Mesodermal cell (in vitro differentiated cells): ENCODE measurements around the gene CSTPP1. TPM values are rescaled to one million over a fixed set of nuclear protein-coding genes. Genes with fewer than 3 reads are reported as not detected.

Experiments used
- H3K27ac ChIP-seq: 2 replicates; pipeline ENCODE4 v1.7.0; 2013; ENCODE audit warnings: mild to moderate bottlenecking, low read depth, low read length, moderate library complexity; ENCODE audit not compliant: severe bottlenecking
- H3K36me3 ChIP-seq: 2 replicates; pipeline ENCODE4 v1.7.1; 2013; ENCODE audit warnings: mild to moderate bottlenecking, low read length, moderate library complexity; ENCODE audit not compliant: control insufficient read depth, insufficient read depth
- H3K4me1 ChIP-seq: one replicate; pipeline ENCODE4 v1.7.1; 2013; ENCODE audit warnings: mild to moderate bottlenecking, low read length; ENCODE audit not compliant: insufficient read depth, control insufficient read depth, poor library complexity, severe bottlenecking
- H3K4me3 ChIP-seq: 2 replicates; pipeline ENCODE4 v1.7.0; 2013; ENCODE audit warnings: low read length, control low read depth, mild to moderate bottlenecking; ENCODE audit not compliant: insufficient read depth, poor library complexity, severe bottlenecking; ENCODE audit errors: extremely low read depth
- H3K9me3 ChIP-seq: 2 replicates; pipeline ENCODE4 v1.7.1; 2013; ENCODE audit warnings: mild to moderate bottlenecking, low read length, moderate library complexity; ENCODE audit not compliant: control insufficient read depth
- WGBS, 2 experiments: methylation state at CpG; one replicate each; pipeline ENCODE4 v1.1.5; 2013; ENCODE audit warnings: missing lambda C conversion rate in 2 of 2; ENCODE audit not compliant: insufficient coverage in 2 of 2; 5-methylcytosine and 5-hydroxymethylcytosine counted together
- polyA plus RNA-seq, 2 experiments: library from polyadenylated mRNA; stranded (reverse); fragments of 50-300 nt; gene quantifications; one replicate each; pipeline ENCODE4 v1.2.3, GENCODE V29; 2013

The CSTPP1 gene
- polyA plus RNA-seq (2013, experiment 1 of 2): 51.4 TPM
- 43.1 TPM for polyA plus RNA-seq (2013, experiment 2 of 2)

GRCh38 chr11:46936138-46937110 lies at the start of gene CSTPP1:
TSS of gene CSTPP1 (plus strand) at chr11:46936761. CDS start at chr11:46936806, 45 bp downstream.
- Histone ChIP-seq H3K4me1 (no peaks in the 10 kb centered on the region), H3K9me3 (no peaks in the 10 kb centered on the region), H3K36me3 (peaks cover 5% of the 10 kb centered on the region), H3K4me3 (peak within 1 kb of the TSS; percentile 55), H3K27ac (no peak within 1 kb of the TSS)
- 20 to 21% methylated on average over 30 of the region's 41 CpGs for WGBS, 2 experiments

GRCh38 chr11:46888636-46889035 lies 47.9 kb upstream of the CSTPP1 start:
- Histone ChIP-seq H3K4me3 (no peak overlapping the region), H3K9me3 (no peaks in the 10 kb centered on the region), H3K27ac (no peak overlapping the region), H3K36me3 (peaks cover 75% of the 10 kb centered on the region), H3K4me1 (no peaks in the 10 kb centered on the region)
- WGBS, 2 experiments: 100% methylated on average over 2 of the region's 5 CpGs

GRCh38 chr11:46889251-46889650 lies 47.3 kb upstream of the CSTPP1 start:
- Histone ChIP-seq H3K4me3 (no peak overlapping the region), H3K9me3 (no peaks in the 10 kb centered on the region), H3K27ac (no peak overlapping the region), H3K4me1 (no peaks in the 10 kb centered on the region), H3K36me3 (peaks cover 74% of the 10 kb centered on the region)
- 93 to 94% methylated on average over 7 of the region's 7 CpGs for WGBS, 2 experiments

GRCh38 chr11:46889689-46890475 lies 46.7 kb upstream of the CSTPP1 start:
- H3K36me3 ChIP-seq: peaks cover 80% of the 10 kb centered on the region
- WGBS, 2 experiments: 75 to 77% methylated on average over 20 to 22 of the region's 23 CpGs
- no peaks in the 10 kb centered on the region for H3K9me3 ChIP-seq

GRCh38 chr11:46890665-46891064 lies 45.9 kb upstream of the CSTPP1 start:
- no peak overlapping the region for H3K4me3 ChIP-seq
- H3K4me1 ChIP-seq: no peaks in the 10 kb centered on the region
- H3K27ac ChIP-seq: no peak overlapping the region
- peaks cover 80% of the 10 kb centered on the region for H3K36me3 ChIP-seq
- H3K9me3 ChIP-seq: no peaks in the 10 kb centered on the region
- WGBS, 2 experiments: 100% methylated on average over 1 of the region's 2 CpGs; no CpG with 5 or more reads in 1 of the 2 experiments

More at GRCh38 chr11:46889689-46890475, 46.7 kb upstream of the CSTPP1 start:
- no peaks in the 10 kb centered on the region for H3K4me1 ChIP-seq
- no peak overlapping the region for H3K4me3 ChIP-seq
- no peak overlapping the region for H3K27ac ChIP-seq

- Histone ChIP-seq H3K4me1 (no peaks in the 10 kb centered on the region), H3K27ac (no peak overlapping the region), H3K9me3 (no peaks in the 10 kb centered on the region), H3K4me3 (no peak overlapping the region), H3K36me3 (peaks cover 78% of the 10 kb centered on the region)
- no CpG with 5 or more reads among the region's 2 CpGs for WGBS, 2 experiments
Observed at GRCh38 chr11:46892109-46892508, 44.5 kb upstream of the CSTPP1 start.

- H3K4me3 ChIP-seq: no peak overlapping the region
- no peaks in the 10 kb centered on the region for H3K4me1 ChIP-seq
- H3K9me3 ChIP-seq: no peaks in the 10 kb centered on the region
- H3K36me3 ChIP-seq: peaks cover 73% of the 10 kb centered on the region
- no peak overlapping the region for H3K27ac ChIP-seq
- WGBS, 2 experiments: 97 to 98% methylated on average over 7 to 9 of the region's 9 CpGs
Observed at GRCh38 chr11:46892838-46893237, 43.7 kb upstream of the CSTPP1 start.

- Histone ChIP-seq H3K27ac (no peak overlapping the region), H3K9me3 (peaks cover 4% of the 10 kb centered on the region), H3K4me3 (no peak overlapping the region), H3K4me1 (peaks cover under 1% of the 10 kb centered on the region), H3K36me3 (peaks cover 75% of the 10 kb centered on the region)
- 95 to 96% methylated on average over 16 of the region's 16 CpGs for WGBS, 2 experiments
Observed at GRCh38 chr11:46894506-46894905, 42.1 kb upstream of the CSTPP1 start.

- Histone ChIP-seq H3K4me1 (peaks cover 5% of the 10 kb centered on the region), H3K36me3 (peaks cover 75% of the 10 kb centered on the region), H3K27ac (no peak overlapping the region)
Observed at GRCh38 chr11:46894961-46895360, 41.6 kb upstream of the CSTPP1 start.

GRCh38 chr11:46895821-46896220 lies 40.7 kb upstream of the CSTPP1 start:
- 93 to 97% methylated on average over 9 to 10 of the region's 10 CpGs for WGBS, 2 experiments
- Histone ChIP-seq H3K9me3 (peaks cover 4% of the 10 kb centered on the region), H3K36me3 (peaks cover 75% of the 10 kb centered on the region), H3K4me1 (peaks cover 8% of the 10 kb centered on the region), H3K4me3 (no peak overlapping the region), H3K27ac (no peak overlapping the region)

More at GRCh38 chr11:46894961-46895360, 41.6 kb upstream of the CSTPP1 start:
- 96 to 97% methylated on average over 9 to 10 of the region's 10 CpGs for WGBS, 2 experiments
- Histone ChIP-seq H3K4me3 (no peak overlapping the region), H3K9me3 (peaks cover 4% of the 10 kb centered on the region)
